HG02970 (cell line): ENCODE data around the gene SMG6.
"Not testable (repeated sequence)": the region's sequence is repeated elsewhere in the genome, so short reads cannot be mapped to it uniquely, and the experiment has no call there.

Source experiments
- ATAC-seq: cut with Tn5 transposase; IDR thresholded peaks from one replicate; pipeline ENCODE4 v1.9.1; 2021; ENCODE audit warnings: mild to moderate bottlenecking, moderate library complexity, moderate number of reproducible peaks; ENCODE audit not compliant: unreplicated experiment, low FRiP score

The SMG6 gene

GRCh38 chr17:2156666-2157065 lies 146.9 kb downstream of the SMG6 start:
- no peak for ATAC-seq

GRCh38 chr17:2155573-2155972 lies 148.0 kb downstream of the SMG6 start:
- no peak for ATAC-seq

- ATAC-seq = no peak
Observed at GRCh38 chr17:2151358-2152033, 152.1 kb downstream of the SMG6 start.

- no peak for ATAC-seq
Observed at GRCh38 chr17:2150806-2151205, 152.8 kb downstream of the SMG6 start.

GRCh38 chr17:2149934-2150333 lies 153.7 kb downstream of the SMG6 start:
- no peak for ATAC-seq

GRCh38 chr17:2146132-2146871 lies 157.3 kb downstream of the SMG6 start:
- no peak for ATAC-seq

- ATAC-seq = no peak
Observed at GRCh38 chr17:2144701-2145100, 158.9 kb downstream of the SMG6 start.

GRCh38 chr17:2143332-2143731 lies 160.3 kb downstream of the SMG6 start:
- no peak for ATAC-seq

- ATAC-seq = not testable (repeated sequence)
Observed at GRCh38 chr17:2142682-2143081, 160.9 kb downstream of the SMG6 start.

- ATAC-seq = no peak
Observed at GRCh38 chr17:2140683-2141082, 162.9 kb downstream of the SMG6 start.

- no peak for ATAC-seq
Observed at GRCh38 chr17:2138761-2139160, 164.8 kb downstream of the SMG6 start.

- ATAC-seq = peak; percentile 56
Observed at GRCh38 chr17:2138318-2138717, 165.3 kb downstream of the SMG6 start.

- ATAC-seq = no peak
Observed at GRCh38 chr17:2137342-2138098, 166.1 kb downstream of the SMG6 start.

GRCh38 chr17:2136241-2136640 lies 167.3 kb downstream of the SMG6 start:
- ATAC-seq = no peak

- no peak for ATAC-seq
Observed at GRCh38 chr17:2128011-2128410, 175.6 kb downstream of the SMG6 start.

GRCh38 chr17:2125013-2125535 lies 178.5 kb downstream of the SMG6 start:
- no peak for ATAC-seq

GRCh38 chr17:2124391-2124790 lies 179.2 kb downstream of the SMG6 start:
- ATAC-seq = no peak

GRCh38 chr17:2123375-2124251 lies 180.0 kb downstream of the SMG6 start:
- no peak for ATAC-seq

GRCh38 chr17:2122641-2123302 lies 180.8 kb downstream of the SMG6 start:
- no peak for ATAC-seq
